Activated CD4-positive, CD25-positive, alpha-beta regulatory T cell (primary cell): ENCODE measurements around the gene POLE.

ENCODE experiments used
- DNase-seq, 4 experiments: peaks; one replicate each; lab custom pipeline; 2025; lab: John Stamatoyannopoulos, UW

Gene POLE

DNA sequence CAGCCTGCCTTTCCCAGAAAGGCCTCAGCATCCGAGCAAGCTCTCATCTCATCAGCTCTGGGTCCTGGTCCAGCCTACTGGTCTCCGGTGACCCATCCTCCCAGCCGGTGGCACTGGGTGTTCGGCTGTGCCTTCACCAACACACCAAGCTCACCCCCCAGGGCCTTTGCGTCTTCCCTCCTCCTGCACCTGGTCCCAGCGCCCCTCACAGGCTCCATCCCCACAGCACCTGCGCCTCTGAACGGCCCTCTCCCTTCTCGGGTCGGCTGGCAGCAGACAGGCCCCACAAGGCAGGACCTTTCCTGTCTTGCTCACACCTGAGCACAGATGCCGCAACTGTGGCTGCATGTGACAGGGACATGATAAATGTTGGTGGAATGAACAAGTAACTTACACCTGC is 55.5 kb downstream of the POLE start:
- no peak for DNase-seq

DNA sequence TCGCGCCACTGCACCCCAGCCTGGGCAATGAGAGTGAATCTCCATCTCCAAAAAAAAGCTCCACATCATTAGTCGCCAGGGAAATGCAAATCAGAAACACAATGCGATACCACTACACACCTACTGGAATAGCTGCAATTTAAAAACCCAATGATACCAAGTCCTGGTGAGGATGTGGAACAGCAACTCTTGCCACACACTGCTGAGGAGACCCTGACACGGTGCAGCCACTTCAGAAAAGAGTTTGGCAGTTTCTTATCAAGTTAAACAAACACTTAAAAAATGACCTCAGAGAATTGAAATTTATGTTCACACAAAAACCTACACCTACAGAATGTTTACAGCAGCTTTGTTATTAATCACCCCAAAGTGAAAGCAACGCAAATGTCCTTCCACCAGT is 56.5 kb downstream of the POLE start:
- DNase-seq = no peak

DNA sequence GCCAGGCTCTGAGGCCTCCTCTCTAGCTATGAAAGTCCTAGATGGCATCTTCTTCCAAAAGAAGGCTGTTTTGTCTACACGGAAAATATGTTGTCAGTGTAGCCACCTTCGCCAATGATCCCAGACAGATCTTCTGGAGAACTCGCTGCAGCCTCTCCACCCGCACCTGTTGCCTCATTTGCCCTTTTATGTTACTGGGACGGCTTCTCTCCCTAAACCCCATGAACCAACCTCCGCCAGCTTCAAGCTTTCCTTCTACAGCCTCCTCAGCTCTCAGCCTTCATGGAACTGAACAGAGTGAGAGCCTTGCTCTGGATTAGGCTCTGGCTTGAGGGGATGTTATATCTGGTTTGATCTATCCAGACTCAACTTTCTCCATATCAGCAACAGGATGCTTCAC is 57.8 kb downstream of the POLE start:
- no peak for DNase-seq

DNA sequence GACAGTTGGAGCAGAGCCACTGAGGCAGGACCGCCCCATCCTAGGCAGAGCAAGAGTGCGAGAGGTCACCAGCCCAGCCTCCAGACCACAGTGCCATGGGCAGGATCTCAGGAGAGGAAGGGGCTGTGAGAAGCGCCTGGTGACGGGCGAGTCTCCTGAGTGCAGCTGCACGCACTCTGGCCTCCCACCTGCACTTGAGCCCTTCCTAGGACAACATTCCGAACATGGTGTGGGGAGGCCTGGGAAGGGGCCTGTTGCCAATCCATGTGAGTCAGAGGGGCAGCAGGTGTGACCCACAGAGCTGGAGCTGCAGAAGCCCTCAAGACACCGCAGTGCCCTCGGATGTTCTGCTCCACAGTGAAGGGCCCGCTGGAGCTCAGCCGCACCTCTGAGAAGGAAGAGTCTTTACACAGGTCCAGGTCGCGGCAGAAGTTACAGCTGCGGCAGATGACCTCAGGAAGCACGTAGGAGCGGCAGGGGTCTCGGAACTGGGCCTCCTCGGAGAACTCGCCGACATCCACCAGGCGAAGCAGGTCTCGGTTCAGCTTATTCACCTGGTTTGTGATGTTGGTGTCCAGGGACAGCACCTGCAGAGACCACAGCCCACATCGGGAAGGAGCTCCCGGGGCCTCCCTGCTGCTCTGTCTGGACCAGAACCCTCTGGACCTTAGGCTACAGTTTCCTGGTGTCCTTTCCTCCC is 61.3 kb downstream of the POLE start:
- no peak for DNase-seq

DNA sequence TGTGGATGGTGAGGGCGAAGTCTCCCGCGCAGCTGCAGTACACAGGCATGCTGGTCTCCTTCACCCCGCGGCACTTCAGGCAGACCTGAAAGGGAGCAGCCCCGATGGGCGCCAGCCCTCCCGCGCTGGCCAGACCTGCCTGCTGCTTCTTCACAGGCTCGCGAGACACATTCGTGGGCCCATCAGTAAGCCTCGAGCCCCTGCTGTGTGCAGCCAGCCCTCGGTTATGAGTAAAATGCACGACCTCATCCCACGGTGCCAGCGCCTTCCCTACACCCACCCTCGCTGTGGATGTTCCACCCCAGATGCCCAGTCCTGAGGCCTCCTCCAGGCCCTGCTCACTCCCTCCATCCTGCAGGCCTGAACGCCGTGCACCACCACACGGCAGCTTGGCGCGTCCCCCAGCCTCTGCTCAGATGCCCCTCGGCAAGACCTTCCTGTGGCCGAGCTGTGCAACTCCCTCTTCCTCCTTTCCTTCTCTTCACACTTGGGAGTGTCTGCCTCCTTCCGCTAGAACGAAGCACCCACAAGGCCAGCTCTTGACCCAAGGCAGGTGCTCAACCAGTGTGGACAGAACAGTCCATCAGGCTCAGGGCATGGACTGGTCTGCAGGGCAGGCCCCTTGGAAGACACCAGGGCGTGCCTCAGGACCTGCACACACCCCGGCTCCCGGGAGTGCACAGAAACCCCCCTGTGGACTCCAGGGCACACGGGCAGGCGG is 62.1 kb downstream of the POLE start:
- no peak for DNase-seq

DNA sequence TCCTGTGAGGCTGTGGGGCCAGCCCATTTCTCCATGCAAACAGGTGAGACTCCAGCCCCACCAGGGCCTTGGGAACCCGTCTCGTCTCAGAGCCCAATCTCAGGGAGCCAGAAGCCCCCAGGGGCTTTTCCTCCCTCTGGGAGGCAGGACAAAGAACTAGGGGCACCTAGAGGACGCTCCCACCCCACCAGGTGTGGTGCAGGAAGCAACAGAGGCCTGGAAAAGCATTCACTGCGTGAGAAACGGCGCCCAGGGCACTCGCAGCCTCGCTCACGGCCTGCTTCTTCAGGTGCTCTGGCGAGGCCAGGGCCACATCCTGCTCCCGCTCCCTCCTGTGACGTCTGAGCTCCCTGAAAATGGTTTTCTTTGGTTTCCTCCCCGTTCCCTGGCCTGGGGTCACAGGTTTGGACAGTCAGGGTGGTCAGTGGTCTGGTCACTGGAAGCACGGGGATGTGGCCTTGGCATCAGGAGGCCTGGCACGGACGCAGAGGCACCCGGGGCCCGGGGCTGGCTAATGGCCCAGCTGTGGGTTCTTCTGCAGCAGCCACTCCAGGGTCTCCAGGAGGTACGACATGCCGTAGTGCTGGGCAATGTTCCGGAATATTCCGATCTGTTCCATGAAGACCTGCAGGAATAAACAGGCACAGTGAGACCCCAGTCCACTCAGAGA is 62.8 kb downstream of the POLE start:
- DNase-seq = no peak

DNA sequence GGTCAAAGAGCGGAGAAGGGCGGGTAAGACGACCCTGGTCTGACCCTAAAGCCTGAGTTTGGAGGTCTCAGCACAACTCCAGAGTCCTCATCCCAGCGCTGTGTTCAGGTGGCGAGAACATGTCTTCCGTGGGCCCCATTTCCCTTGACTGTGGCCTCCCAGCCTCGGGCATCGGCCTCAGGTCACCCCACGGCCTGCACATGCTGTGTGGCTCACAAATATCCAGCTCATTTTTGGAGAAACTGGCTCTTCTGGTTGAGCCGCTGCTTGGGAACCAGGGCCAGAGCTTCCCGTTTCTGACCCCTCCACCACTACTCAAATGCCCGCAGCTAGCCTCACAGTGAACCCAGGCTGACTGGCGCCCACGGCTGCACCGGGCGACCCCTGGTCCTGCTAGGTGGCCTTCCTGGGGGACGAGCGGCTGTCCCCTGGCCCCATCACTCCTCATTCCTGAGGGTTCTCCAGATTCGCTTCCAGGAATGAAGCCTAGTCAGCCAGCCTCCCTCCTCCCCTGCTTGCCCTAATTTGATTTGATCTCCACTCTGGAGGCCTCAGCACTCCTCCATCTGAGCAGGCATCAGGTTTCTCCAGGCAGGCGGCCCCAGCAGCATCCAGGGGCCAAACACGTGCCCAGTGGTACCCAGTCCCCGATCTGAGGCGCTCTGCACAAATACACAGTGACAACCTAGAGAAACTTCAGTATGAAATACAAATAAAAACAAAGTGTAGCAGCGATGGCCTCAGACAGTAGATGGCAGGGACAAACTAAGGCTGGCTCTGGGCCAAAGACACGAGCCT is 63.9 kb downstream of the POLE start:
- DNase-seq = no peak

DNA sequence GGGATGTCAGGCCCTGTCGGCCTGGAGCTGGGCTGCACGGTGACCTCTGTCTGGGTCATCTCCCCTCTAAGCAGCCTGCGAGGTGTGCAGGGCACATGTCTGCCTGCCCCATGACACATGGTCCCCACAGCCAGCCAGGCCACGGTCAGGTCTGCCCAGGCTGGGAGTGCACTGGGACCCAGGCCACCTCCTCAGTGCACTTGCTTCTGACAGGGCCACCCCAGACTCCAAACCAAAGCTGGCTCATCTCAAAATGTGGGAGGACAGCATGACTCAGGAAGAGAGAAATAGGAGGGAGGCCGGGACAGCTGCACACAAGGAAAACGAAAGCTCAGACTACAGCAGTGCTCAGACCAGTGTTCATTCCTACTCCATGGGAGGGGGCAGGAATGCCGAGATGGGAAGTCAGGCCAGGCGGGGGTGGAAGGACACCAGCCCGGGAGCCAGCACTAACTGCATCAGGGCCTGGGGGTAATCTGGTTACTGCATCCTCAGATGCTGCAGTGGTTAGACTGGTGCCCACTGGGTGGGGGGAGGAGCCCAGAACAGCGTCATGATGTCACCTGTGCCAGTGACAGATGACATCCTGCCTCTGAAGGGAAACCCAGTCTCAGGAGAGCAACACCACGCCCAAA is 64.6 kb downstream of the POLE start:
- DNase-seq = no peak

DNA sequence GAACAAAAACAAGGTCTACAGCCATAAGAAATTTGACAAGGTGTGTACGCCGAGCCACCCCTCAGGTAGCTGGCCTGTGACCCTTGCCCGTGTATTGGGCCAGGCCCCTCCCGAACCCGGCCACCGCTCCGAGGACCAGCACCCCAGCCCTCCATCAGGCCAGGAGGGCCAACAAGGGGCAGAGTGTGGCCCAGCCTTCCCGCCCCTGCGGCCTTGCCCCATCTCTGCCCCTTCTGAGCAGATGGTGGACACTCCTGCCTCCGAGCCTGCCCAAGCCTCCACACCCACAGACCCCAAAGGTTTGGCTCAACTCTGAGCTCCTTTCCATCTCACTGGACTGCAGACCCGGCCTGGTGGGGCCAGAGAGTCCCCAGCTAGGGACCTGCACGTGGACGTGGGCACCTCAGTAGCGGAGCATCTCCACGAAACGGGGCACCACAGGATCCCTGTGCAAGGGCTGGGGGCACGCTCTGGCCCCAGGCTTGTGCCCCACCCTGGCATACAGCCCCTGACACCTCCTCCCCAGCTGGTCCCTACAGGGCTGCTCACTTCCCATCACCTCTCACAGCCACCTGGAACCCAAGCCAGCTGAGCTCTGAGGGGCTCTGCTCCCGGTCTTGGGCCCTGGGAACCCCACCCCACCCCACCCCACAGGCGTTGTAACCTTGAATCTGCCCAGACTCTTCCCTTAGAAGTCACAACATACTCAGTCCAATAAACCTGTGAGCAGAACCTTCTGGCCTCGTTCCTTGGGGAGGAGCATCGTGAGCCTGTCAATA is 65.3 kb downstream of the POLE start:
- no peak for DNase-seq

DNA sequence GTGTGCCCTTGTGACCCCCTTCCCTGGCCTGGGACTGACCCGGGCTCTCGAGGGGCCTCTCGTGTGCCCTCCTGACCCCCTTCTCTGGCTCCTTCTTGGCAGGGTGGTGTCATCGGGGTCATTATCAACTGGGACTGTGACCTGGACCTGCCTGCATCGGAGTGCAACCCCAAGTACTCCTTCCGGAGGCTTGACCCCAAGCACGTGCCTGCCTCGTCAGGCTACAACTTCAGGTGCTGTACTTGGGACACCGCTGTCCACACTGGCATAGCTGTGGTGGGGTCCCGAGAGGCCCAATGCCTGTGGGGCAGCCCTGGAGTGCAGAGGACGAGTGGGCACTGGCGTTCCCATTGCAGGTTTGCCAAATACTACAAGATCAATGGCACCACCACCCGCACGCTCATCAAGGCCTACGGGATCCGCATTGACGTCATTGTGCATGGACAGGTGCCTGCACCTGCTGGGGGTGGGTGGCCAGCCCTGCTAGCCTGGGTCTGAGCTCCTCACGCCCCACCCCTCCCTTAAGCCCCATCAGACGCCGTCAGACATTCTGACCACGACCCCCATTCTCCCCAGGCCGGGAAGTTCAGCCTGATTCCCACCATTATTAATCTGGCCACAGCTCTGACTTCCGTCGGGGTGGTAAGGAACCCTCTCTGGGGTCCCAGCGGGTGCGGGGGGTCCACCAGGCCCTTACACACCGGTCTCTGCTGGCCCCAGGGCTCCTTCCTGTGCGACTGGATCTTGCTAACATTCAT is 66.1 kb downstream of the POLE start:
- DNase-seq = no peak

DNA sequence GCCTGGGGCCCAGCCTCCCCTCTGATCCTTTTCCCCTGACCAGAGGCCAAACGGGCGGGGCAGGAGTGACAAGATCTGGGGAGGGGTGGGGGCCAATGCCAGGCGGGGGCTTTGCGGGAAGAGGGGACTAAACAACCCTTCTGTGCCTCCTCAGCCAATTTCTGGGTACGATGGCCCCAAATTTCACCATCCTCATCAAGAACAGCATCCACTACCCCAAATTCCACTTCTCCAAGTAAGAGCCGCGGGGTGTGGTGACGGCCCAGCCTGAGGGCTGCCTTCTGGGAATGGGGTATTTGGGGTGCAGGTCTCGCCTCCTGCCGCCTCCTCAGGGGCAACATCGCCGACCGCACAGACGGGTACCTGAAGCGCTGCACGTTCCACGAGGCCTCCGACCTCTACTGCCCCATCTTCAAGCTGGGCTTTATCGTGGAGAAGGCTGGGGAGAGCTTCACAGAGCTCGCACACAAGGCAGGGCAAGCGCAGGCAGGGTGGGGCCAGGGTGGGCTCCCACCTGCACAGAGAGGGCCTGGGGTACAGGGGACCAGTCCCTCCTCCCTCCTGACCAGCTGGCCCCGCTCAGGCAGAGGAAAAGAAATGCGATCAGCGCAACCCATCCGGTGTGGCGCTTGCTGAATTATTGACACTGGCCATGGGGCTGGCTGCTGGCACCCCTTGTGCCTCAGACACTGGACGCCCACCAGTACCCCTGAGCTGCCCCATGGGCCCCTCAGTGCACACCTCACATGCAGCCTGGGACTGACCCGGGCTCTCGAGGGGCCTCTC is 66.8 kb downstream of the POLE start:
- DNase-seq = no peak

DNA sequence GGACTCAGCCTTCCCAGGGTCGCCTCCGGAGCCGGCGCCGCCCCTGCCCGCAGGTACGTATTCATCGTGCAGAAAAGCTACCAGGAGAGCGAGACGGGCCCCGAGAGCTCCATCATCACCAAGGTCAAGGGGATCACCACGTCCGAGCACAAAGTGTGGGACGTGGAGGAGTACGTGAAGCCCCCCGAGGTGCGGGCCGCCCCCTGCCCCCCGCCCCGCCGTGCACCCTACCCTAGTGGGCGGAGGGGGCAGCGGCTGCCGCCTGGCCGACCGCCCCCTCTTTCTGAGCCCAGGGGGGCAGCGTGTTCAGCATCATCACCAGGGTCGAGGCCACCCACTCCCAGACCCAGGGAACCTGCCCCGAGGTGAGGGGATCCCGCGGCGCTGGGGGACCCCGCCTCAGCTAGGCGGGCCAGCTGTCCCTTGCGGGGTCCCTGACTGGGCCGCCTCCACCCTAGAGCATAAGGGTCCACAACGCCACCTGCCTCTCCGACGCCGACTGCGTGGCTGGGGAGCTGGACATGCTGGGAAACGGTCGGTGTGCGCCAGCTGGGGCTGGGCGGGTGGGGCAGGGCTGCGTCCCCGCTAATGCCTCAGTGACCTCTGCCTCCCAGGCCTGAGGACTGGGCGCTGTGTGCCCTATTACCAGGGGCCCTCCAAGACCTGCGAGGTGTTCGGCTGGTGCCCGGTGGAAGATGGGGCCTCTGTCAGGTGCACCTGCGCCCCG is 67.6 kb downstream of the POLE start:
- DNase-seq = no peak

DNA sequence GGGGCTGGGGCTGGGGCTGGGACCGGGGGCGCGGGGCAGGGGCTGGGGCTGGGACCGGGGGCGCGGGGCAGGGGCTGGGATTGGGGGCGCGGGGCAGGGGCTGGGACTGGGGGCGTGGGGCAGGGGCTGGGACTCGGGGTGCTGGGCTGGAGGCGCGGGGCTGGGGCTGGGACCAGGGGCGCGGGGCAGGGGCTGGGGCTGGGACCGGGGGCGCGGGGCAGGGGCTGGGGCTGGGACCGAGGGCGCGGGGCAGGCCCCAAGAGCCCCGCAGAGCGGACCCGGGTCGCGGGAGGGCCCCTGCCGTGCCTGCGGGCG is 68.1 kb downstream of the POLE start:
- no peak for DNase-seq

DNA sequence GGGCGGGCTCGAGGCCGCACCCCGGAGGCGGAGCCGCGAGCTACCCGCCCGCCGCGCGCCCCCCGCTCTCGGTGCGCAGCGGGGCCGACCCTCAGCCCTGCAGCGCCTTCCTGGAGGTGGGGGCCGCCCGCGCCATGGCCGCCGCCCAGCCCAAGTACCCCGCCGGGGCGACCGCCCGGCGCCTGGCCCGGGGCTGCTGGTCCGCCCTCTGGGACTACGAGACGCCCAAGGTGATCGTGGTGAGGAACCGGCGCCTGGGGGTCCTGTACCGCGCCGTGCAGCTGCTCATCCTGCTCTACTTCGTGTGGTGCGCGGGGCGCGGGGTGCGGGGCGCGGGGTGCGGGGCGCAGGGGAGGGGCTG is 68.5 kb downstream of the POLE start, which contains the start of gene P2RX2:
TSS of gene P2RX2 (plus strand) at position 94 of the 361 bp plus-strand sequence. CDS start at position 135, 41 bp downstream.
- no peak for DNase-seq

DNA sequence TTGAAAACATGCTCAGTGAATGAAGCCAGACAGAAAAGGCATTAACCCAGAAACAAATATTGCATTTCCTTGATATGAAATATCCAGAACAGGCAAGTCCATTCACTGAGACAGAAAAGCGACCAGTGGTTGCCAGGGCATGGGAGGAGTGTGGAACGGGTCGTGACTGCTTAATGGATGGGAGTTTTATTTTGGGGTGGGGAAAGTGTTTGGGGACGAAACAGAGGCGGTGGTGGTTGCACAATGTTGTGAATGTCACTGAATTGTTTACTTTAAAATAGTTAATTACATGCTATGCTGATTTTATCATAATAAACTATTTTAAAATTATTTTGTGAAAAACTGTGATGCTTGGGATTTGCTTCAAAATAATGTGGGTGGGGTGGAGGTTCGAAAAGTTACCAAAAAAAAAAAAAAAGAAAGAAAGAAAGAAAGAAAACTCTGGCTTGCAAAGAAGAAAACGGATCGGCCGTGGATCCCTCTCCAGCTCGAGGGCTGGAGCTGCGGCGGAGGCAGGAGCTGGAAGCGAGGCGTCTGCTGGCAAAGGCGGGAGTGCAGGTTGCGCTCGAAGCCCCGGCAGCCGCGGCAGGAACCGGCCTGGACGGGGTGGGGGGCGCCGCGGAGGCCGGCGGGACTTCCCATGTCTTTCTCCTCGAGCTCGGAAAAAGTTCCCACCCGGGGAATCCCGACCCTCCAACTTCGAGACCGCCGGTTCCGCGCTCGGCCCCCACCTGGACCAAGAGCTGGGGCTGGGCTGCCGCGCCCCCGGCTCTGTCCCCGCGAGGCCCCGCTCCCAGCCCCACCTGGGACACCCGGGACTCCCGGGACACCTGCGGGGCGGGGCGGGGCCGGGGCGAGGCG is 69.1 kb downstream of the POLE start:
- no peak for DNase-seq

DNA sequence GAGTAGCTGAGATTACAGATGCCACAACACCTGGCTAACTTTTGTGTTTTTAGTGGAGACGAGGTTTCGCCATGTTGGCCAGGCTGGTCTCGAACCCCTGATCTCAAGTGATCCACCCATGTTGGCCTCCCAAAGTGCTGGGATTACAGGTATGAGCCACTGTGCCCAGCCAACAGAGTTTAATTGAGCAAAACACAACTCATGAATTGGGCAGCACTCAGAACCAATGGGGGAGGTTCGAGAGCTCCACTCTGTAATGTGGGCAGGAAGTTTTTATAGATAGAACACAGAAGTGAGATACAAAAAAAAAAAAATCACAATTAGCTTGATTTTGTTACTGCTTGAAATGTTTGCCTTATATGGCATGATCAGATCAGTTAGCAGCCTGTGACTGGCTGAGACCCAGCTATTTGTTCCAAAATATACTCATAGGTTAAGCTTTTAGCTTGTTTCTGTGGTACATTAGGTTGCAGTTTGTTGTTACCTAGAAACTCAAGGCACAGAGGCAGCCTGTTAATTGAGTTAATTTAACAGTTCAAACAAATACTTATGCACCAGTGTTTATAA is 69.9 kb downstream of the POLE start:
- DNase-seq = no peak

DNA sequence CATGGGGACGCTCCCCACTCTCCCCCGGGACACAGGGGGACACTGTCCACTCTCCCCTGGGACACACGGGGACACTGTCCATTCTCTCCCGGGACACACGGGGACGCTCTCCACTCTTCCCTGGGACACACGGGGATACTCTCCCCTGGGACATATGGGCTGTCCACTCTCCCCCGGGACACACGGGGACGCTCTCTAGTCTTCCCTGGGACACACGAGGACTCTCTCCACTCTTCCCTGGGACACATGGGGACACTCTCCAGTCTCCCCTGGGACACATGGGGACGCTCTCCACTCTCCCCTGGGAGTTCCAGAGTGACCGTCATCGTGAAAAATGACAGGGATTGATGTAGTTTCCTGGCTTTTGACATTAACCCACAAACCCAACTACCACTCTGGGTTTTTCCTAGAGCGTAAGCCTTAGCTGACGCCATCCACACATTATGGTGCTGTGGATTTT is 71.5 kb downstream of the POLE start:
- DNase-seq = no peak
